Islet precursor cell (in vitro differentiated cells): ENCODE measurements around the gene IRF1.
"Not testable (repeated sequence)": the region's sequence is repeated elsewhere in the genome, so short reads cannot be mapped to it uniquely, and the experiment has no call there.

Experiments
- DNase-seq: peaks from one replicate; pipeline ENCODE4 v3.0.0-alpha.2; 2018

IRF1 gene, protein sequence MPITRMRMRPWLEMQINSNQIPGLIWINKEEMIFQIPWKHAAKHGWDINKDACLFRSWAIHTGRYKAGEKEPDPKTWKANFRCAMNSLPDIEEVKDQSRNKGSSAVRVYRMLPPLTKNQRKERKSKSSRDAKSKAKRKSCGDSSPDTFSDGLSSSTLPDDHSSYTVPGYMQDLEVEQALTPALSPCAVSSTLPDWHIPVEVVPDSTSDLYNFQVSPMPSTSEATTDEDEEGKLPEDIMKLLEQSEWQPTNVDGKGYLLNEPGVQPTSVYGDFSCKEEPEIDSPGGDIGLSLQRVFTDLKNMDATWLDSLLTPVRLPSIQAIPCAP

DNA sequence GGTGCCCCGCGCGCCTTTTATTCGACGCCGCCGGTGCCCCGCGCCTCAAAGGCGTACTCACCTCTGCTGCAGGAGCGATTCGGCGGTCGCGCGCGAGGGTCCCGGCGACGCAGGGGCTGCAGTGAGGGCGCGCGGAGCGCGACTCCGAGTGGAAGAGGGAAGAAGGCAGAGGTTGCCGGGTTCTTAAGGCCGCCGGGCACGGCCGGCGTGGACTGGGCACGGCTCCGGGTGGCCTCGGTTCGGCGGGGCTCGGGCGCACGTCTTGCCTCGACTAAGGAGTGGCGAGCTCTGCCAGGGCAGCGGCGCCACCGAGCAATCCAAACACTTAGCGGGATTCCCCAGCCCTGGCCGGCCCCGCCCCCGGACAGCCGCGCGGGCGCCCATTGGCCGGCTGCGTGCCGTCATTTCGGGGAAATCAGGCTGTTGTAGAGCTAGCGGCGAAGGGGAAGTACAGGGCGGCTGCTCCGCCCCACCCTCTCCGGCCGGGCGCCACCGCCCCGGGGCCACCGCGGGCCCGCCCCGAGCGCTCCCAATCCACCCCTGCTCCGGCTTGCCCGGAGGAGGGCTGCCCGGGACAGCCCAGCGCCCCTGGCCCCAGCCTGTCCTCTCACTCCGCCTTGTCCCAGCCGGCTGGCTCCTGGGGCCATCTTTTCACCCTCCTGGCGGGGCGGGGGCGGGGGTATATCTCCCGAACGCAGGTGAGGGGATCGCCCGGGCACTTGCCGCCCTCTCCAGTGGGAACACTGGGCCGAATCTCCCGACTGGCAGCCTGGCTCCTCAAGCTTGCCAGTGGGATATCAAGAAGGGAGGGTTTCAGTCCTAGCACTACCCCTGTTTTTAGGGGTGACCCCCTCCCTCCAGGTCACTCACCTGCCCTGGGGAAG is at the start of gene IRF1:
IRF1 (minus strand) TSS at position 290 of the 884 bp plus-strand sequence. CDS start 1,295 bp downstream, outside the sequence.
- DNase-seq = peak; percentile 98

DNA sequence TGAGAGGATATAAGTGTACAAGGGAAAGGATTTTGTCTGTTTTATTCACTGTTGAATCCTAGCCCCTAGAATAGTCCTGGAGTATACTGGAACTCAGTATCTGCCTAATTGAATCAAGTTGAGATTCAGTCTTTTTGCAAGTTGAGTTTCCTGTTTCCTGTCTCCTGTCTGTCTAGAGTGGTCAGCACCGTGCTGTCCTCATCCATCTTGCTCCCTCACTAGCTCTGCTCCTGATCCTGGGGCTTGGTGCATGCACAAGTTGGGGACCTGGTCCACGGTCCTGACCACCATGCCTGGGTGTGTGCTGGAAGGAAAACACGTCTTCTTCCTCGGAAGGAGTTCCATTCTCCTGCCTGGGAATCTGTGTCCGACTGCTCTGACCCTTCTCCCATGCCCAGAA is 49.6 kb upstream of the IRF1 start:
- no peak for DNase-seq

DNA sequence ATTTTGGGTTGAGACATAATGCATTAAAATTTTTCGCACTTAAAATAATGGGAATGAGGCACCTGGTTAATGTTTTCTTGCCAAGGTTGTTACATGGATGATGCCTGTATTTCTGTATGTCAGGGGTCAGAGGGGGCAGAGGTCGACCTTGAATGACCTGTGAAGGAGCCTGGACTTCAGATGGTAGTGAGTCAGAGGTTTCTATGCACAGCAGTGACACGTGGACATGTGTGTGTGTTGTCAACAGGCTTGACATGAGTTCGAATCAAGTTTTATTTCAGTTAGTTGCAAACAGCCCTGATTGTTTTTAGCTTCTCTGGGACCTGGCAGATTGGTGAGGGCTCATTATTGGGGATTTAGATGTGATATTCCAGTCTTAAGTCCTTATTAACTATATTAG is 49.1 kb upstream of the IRF1 start:
- DNase-seq = no peak

DNA sequence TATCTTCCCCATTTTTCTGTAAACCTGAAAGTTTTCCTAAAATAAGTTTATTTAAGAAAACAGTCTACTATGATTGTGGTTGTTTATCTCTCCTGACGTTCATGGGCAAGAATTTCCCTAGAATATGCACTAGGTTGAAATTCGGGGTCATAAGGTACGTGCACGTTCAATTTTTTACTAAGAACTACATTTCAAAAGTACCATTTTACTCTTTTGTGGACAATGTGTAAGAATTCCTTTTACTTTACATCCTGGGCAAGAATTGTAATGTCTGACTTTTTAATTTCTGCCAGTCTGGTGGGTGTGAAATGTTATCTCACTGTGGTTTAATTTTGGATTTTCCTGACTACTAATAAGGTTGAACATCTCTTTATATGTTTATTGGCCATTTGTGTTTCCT is 40.4 kb upstream of the IRF1 start:
- DNase-seq = no peak

DNA sequence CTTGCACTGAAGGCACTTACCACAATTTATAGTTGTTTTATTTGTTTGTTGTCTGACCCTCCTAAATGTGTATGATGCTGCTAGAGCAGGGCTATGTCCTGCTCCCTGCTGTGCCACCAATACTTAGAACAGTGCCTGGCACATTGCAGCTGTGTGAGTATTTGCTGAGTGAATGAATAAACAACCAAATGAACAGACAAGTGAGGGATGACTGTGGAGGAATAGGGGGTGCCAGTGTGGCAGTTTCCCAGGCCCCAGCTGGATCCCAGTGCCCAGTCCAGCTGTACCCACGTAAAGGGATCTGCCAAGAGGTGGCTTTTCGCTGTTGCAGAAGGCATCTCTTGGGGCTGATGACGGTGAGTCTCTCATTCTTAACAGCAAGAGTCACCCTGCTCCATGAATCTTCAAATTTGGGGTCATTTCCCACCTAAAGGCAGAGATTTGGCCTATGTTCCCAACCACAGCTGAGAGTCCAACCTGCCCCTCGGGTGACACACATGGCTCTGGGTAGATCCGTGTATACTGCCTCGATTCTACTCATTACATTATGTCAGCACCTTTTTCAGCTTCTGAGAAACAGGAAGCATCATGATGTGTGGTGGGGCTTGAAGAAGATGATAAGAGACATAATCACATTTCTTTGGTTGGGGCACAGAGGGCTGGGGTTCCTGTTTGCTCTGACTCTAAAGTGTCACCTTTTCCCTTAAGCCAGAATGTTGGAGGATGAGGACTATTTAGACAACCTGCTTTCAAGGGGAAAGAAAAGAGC is 38.5 kb upstream of the IRF1 start:
- no peak for DNase-seq

DNA sequence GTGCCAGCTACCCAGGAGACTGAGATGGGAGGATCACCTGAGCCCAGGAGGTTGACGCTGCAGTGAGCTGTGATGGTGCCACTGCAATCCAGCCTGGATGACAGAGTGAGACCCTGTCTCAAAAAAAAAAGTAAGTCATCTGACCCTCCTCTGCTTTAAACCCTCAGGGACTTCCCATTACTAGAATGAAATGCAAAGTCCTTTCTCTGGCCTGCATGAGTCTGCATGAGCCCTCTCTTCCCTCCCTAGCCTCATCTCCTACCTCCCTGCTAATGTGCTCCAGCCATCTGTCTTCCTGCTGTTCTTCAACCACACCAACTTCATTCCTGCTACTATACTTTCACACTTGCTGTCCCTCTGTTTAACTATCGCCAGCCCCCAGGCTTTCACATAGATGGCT is 37.4 kb upstream of the IRF1 start:
- no peak for DNase-seq

DNA sequence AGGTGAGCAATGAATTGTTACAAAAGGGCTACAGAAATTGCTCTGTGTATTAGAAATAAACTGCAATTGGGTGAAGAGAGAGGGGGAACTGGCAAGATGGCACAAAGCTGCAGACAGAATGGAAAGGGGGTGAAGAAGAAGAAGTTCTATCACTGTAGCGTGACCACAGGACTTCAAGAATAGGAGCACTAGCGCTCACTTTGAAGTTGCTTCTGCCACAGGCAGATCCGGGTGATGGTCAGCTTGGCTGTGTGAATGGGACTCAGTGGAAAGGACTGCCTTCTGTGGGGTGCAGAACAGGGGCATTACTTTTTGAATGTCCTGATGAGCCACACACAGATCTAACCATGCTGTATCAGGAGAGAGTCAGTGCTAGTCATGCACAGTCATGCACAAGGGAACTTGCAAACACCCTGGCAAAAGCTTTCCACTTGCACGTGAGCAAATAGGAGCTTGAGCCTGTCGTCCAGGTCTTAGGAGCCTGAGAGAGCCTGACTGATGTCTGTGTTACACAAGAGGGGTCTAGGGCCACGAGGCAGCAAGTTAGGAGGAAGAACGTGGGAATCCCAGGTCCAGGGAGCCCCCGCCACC is 36.5 kb upstream of the IRF1 start:
- no peak for DNase-seq

DNA sequence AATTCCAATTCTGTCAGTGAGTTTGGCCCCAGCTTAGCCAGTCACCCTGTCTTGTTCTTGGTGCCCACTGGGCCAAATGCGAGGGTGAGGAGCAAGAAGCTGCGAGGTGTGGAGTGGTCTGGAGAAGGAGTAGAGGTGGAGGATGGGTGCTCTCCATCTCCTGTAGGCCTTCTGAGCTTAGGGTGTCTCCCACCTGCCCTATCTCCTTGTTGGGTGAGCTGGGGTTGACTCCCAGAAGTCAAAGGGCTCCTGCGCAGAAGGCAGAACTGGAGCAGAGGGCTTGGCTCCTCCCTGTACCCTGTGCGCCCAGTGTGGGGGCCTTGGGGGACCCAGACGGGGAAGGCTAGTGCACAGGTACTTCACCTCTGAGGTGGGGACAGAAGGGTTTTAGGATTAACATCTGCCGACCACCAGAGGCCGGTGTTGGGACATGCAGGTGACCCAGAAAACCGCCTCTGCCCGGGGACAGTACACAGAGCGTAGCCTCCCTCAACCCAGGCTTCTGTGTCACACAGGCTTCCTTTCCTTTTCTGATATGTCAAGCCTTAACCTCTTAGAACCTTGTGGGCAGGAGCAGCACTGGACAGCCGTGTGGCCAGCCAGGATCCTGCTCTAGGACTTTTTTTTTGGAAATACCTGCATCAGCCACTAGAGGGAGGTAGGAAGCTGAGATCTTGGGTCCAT is 35.9 kb upstream of the IRF1 start:
- peak; percentile 68 for DNase-seq

DNA sequence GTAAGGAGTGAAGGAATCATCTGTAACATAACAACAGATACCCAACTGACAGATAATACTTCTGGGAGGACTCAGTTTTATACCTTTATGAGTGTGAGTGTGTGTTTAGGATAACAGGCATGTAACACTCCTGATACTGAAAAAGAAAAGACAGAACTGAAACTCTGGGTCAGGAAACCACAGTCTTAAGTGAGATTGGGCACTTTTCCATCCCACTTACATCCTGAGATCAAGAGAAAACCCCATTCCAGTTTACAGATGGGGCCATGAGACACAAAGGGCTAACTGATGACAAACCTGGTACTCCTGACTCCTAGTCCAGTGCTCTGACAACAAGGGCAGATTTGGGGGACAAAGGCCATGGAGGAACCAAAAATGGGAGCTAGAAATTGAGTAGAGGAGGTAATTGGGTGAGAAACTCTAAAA is 34.7 kb upstream of the IRF1 start:
- no peak for DNase-seq

DNA sequence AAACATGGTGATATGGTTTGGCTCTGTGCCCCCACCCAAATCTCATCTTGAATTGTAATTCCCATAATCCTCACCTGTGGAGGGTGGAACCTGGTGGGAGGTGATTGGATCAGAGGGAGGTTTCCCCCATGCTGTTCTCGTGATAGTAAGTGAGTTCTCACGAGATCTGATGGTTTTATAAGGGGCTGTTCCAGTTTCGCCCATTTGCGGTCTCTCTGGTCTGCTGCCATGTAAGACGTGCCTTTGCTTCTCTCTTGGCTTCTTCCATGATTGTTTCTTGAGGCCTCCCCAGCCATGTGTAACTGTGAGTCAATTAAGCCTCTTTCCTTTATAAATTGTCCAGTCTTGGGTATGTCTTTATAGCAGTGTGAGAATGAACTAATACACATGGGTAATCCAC is 34.3 kb upstream of the IRF1 start:
- not testable (repeated sequence) for DNase-seq

DNA sequence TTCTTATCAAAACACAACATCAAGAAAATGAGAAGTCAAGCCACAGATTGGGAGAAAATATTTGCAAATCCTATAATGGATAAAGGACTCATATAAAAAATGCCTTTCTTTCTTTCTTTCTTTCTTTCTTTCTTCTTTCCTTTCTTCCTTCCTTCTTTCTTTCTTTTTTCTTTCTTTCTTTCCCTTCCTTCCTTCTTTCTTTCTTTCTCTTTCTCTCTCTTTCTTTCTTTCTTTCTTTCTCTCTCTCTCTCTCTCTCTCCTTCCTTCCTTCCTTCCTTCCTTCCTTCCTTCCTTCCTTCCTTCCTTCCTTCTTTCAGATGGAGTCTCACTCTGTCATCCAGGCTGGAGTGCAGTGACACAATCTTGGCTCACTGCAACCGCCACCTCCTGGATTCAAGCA is 31.5 kb upstream of the IRF1 start:
- not testable (repeated sequence) for DNase-seq

DNA sequence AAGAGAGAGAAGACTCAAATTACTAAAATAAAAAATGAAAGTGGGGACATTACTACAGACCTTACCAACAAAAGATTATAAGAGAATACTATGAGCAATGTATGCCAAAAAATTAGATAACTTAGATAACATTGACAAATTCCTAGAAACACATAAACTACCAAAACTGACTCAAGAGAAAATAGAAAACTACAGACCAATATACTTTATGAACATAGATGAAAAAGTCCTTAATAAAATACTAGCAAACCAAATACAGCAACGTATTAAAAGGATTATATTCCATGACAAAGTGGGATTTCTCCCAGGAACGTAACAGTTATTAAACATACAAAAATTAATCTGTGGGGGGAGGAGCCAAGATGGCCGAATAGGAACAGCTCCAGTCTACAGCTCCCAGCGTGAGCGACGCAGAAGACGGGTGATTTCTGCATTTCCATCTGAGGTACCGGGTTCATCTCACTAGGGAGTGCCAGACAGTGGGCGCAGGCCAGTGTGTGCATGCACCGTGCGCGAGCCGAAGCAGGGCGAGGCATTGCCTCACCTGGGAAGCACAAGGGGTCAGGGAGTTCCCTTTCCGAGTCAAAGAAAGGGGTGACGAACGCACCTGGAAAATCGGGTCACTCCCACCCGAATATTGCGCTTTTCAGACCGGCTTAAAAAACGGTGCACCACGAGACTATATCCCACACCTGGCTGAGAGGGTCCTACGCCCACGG is 23.2 kb upstream of the IRF1 start:
- DNase-seq = not testable (repeated sequence)

DNA sequence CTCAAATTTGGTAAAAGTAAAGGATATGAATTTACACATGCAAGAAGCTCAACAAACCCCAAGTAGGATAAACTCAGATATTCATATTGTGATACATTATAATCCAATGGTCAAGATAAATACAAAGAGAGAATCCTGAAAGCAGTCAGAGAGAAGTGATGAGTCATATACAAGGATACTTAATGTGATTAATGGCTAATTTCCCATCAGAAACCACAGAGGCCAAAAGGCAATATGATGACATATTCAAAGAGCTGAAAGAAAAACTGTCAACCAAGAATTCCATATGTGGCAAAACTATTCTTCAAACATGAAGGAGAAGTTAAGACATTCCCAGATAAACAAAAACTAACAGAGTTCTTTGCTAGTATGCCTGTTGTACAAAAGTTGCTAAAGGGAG is 19.5 kb upstream of the IRF1 start:
- no peak for DNase-seq

DNA sequence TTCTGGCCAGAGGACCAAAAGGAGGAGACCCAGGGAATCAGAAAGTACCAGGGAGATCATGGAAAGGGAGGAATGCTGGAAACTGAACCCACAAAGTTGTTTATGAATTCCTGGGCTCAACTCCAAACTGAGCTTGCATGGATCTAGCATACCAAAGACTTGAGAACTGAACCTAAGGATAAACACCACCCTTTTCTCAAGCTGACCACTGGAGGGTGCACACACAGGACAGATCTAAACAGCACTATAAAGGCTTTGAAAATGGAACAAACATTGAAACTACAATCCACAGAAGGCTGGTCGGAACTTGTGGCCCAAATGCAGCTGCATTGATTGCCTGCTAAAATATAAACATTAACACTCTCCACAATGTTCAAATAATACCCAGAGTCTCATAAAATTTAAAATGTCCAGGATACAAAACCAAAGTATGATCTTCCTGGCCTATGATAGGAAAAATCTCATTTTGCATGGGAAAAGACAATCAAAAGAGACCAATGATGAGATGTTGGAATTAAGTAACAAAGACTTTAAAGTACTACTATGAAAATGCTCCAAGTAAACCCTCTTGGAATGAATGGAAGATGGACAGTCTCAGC is 15.6 kb upstream of the IRF1 start:
- no peak for DNase-seq

DNA sequence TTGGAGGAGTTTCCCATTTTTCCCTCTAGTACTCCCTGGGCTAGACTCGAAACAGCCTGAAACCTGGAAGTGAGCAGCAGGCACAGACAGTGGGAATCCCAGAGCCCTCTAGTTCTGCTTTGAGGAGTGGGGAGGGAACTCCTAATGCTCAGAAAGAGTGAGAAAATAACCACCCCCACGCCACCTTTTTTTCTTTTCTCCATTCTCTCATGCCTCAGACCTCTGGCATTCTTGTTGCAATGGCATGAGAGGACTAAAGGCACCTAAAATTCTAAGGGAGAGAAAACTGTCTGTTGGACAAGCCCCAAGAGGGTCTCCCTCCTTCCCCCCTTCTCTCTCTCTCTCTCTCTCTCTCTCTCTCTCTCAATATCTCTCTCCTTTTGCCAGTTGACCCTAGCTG is 15.1 kb upstream of the IRF1 start:
- DNase-seq = no peak

DNA sequence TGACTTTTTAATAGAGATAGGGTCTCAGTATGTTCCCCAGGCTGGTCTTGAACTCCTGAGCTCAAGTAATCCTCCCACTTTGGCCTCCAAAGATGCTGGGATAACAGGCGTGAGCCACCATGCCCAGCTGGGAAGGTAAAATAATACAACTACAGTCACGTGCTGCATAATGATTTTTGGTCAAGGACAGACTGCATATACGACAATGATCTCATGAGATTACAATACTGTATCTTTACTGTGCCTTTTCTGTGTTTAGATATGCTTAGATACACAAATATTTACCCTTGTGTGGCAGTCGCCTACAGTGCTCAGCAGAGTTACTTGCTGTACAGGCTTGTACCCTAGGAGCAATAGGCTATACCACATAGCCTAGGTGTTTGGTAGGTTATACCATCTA is 14.2 kb upstream of the IRF1 start:
- no peak for DNase-seq

DNA sequence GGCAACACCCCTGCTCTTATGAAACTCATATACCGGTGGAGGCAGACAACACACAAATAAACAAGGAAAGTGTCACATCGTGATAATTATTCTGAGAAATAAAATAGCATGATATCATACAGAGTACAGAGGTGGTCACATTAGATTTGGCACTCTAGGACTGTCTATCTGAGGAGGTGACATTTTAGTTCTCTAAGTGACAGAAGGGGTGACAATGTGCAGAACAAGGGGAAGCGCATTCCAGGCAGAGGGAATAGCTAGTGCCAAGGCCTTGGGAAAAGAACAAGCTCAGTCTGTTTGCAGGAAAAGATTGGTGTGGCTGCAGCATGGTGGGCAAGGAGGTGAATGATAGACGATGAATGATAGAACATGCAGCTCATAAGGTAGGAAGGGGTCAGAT is 12.7 kb upstream of the IRF1 start:
- no peak for DNase-seq

DNA sequence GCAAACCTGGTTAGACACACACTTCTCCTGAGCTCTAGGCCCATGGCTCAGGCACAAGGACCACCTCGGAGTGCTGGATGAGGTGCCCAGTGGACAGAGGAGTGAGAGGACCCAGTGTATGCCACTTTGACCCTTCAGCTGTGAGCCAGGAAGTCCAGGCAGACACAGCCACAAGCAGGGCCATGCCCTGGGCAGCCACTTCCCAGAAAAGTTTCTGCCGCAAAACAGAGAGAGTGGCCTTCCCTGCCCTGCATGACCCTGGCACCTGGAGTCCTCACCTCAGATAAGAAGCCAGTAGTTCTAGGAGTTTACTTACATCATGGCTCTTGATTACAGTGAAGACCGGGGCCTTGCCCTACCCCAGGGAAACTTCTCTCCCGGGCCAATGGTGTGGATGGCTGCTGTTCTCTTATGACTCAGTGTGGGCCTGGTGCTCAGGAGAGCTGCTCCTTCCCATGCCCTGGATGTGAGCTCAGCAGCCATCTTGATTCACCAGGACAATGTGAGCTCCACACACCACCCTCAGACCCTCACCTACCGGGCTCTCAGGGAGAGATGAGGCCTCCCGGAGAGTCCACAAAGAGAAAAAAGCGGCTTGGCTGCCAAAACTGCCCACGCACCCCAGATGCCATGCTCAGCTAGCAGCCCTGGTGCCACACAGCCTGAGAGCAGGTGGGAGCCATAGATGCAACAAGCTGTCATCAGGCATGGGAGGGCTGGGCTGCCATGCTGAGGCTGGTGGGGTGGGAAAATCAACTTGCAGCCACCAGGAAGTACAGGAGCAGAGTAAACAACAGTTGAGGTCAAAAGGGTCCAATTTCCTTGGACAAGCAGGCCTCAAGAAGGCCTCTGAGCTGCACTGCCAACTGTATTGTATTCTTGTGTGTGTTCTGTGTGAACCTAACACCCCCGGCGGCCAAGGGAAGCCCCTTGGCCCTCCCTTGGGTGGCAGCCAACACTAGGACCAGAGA is 11.7 kb upstream of the IRF1 start:
- no peak for DNase-seq

DNA sequence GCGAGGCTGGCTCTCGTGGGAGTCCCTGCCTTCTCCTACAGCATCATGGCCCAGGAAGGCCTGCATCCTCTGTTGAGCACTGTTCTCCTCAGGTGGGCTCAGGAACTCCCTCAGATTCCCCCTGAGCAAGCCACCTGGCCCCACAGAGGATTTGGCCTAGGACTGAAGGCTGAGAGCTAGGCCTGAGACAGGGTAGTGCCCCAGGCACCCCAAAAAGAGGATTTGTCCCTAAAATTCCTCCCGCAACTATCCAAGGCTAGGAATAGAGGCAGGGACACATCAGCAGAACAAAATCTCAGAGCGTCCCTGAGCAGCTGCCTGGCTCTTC is 11.0 kb upstream of the IRF1 start:
- no peak for DNase-seq

DNA sequence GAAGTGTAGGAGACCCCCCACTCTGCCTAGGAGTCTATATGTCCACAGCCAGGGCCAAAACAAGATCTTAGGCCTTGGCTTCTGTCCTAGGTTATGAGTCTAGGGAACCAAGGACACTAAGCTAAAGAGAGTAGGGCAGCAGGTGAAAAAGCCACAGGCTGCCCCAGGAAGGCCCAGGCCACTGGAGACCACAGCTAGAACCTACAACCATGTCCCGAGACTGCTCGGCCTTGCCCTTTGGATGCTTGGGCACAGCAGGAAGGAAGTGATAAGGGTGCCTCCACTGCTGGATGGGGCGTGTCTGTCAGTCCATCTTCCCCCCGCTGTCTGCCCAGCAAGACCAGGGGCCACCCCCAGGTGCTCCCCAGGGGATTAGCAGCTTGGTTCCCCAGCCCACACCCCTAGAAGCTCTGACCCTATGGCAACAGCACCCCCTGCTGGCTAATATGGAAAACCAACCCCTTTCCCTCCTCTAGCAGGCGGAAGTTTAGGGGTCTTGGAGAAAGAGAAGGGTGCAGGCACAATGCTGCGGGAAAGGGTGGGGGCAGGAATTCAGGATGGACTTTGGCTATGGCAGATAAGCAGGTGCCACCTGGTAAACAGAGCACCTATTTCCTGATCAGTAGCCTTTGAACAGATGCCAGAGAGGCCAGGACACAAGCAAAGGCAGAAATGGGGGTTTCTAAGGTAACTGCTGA is 10.5 kb upstream of the IRF1 start:
- DNase-seq = peak; percentile 66
